HepG2 (cell line): ENCODE results near the gene ZC3H8. TPM values are rescaled to one million over a fixed set of nuclear protein-coding genes. Genes with fewer than 3 reads are reported as not detected.

Experiments used
- ELK4 ChIP-seq: sonication (generic); formaldehyde crosslinking; IDR thresholded peaks from 2 replicates; pipeline ENCODE4 v1.9.0; 2021; ENCODE audit warnings: missing genetic modification reagents, borderline replicate concordance
- HMG20B ChIP-seq: conservative IDR thresholded peaks from 2 replicates; pipeline ENCODE4 v1.6.1; 2016; ENCODE audit warnings: missing genetic modification reagents, missing compliant biosample characterization
- LRRFIP1 ChIP-seq: sonication (generic); formaldehyde crosslinking; conservative IDR thresholded peaks from 2 replicates; pipeline ENCODE4 v1.4.0; 2020; ENCODE audit warnings: missing genetic modification reagents
- MIER2 ChIP-seq: IDR thresholded peaks from 2 replicates; pipeline ENCODE4 v1.6.1; 2016; ENCODE audit warnings: missing biosample characterization, missing genetic modification reagents
- SNAI1 ChIP-seq: sonication (generic); formaldehyde crosslinking; IDR thresholded peaks from 2 replicates; pipeline ENCODE4 v1.5.0; 2020; ENCODE audit warnings: mild to moderate bottlenecking, missing genetic modification reagents, borderline replicate concordance
- SOX6 ChIP-seq, 2 experiments: fragments of 450-650 bp in 1 of 2; sonication (generic) in 1 of 2; formaldehyde crosslinking in 1 of 2; IDR thresholded peaks; 2 replicates each; pipeline versions ENCODE4 v1.4.0 to v1.6.1; 2017 to 2020; ENCODE audit warnings: antibody characterized with exemption in 1 of 2, mild to moderate bottlenecking in 1 of 2, missing genetic modification reagents in 1 of 2
- TARDBP ChIP-seq: sonication (generic); formaldehyde crosslinking; IDR thresholded peaks from 2 replicates; pipeline ENCODE4 v1.8.0; 2022; ENCODE audit warnings: mild to moderate bottlenecking, missing genetic modification reagents
- TBX2 ChIP-seq: sonication (generic); formaldehyde crosslinking; IDR thresholded peaks from 2 replicates; pipeline ENCODE4 v1.5.0; 2020; ENCODE audit warnings: missing genetic modification reagents, mild to moderate bottlenecking, borderline replicate concordance
- TOE1 ChIP-seq: sonication (generic); formaldehyde crosslinking; IDR thresholded peaks from 2 replicates; pipeline ENCODE4 v1.4.0; 2020; ENCODE audit warnings: mild to moderate bottlenecking, missing genetic modification reagents
- TRIM24 ChIP-seq: sonication (generic); formaldehyde crosslinking; IDR thresholded peaks from 2 replicates; pipeline ENCODE4 v1.8.0; 2022; ENCODE audit warnings: mild to moderate bottlenecking, missing genetic modification reagents
- TSC22D2 ChIP-seq: sonication (generic); formaldehyde crosslinking; IDR thresholded peaks from 2 replicates; pipeline ENCODE4 v1.5.1; 2020; ENCODE audit warnings: missing genetic modification reagents, mild to moderate bottlenecking, borderline replicate concordance
- U2AF1 ChIP-seq: fragments of 200-400 bp; formaldehyde crosslinking; optimal IDR thresholded peaks from 2 replicates; pipeline ENCODE3; 2017; ENCODE audit warnings: mild to moderate bottlenecking, low read depth, low read length
- ZFP82 ChIP-seq: sonication (generic); formaldehyde crosslinking; IDR thresholded peaks from 2 replicates; pipeline ENCODE4 v1.5.1; 2020; ENCODE audit warnings: mild to moderate bottlenecking, missing genetic modification reagents, borderline replicate concordance
- ZNF180 ChIP-seq: sonication (generic); formaldehyde crosslinking; IDR thresholded peaks from 2 replicates; pipeline ENCODE4 v1.4.0; 2020; ENCODE audit warnings: low read depth, missing genetic modification reagents, borderline replicate concordance
- ZNF280B ChIP-seq: sonication (generic); formaldehyde crosslinking; IDR thresholded peaks from 2 replicates; pipeline ENCODE4 v1.5.0; 2020; ENCODE audit warnings: missing genetic modification reagents, mild to moderate bottlenecking, borderline replicate concordance
- ZNF7 ChIP-seq: IDR thresholded peaks from 2 replicates; pipeline ENCODE4 v1.6.1; 2016; ENCODE audit warnings: missing biosample characterization, missing genetic modification reagents
- ZNF761 ChIP-seq: sonication (generic); formaldehyde crosslinking; conservative IDR thresholded peaks from 2 replicates; pipeline ENCODE4 v1.4.0; 2020; ENCODE audit warnings: mild to moderate bottlenecking, missing genetic modification reagents
- polyA plus RNA-seq, 8 experiments: library from polyadenylated mRNA; depleted of rRNA in 3 of 8; stranded (reverse) in 7 of 8; unstranded in 1 of 8; fragments of >200 nt; fragmentation: Illumina TruSeq in 4 of 8; extraction: Trizol in 4 of 8; gene quantifications; 2 replicates each; pipeline versions ENCODE4 v1.2.1 to v1.2.3, GENCODE V29; 2011 to 2016; ENCODE audit warnings: low read depth in 4 of 8, missing spikeins in 1 of 8, mixed read lengths in 1 of 8; ENCODE audit not compliant: insufficient read depth in 1 of 8
- total RNA-seq, 5 experiments: library from RNA; depleted of rRNA; stranded (reverse); fragments of >200 nt; fragmentation: Illumina TruSeq; extraction: Trizol; gene quantifications; 2 replicates each; pipeline ENCODE4 v1.2.3, GENCODE V29; 2016; ENCODE audit warnings: low read depth in 1 of 5
- TF ChIP-seq, protein P1 (sequence below): sonication (generic); formaldehyde crosslinking; IDR thresholded peaks from 2 replicates; pipeline ENCODE4 v1.5.0; 2020; ENCODE audit warnings: mild to moderate bottlenecking, missing genetic modification reagents, borderline replicate concordance
- TF ChIP-seq, protein P2 (sequence below): sonication (generic); formaldehyde crosslinking; IDR thresholded peaks from 2 replicates; pipeline ENCODE4 v1.5.1; 2020; ENCODE audit warnings: mild to moderate bottlenecking, moderate library complexity, missing genetic modification reagents

ZC3H8 gene
- total and polyA plus RNA-seq, 2 of the 13 experiments (the other 11 are each of a cell fraction or from before 2014, with no cell fraction given) = 4.5 to 17.0 TPM

DNA sequence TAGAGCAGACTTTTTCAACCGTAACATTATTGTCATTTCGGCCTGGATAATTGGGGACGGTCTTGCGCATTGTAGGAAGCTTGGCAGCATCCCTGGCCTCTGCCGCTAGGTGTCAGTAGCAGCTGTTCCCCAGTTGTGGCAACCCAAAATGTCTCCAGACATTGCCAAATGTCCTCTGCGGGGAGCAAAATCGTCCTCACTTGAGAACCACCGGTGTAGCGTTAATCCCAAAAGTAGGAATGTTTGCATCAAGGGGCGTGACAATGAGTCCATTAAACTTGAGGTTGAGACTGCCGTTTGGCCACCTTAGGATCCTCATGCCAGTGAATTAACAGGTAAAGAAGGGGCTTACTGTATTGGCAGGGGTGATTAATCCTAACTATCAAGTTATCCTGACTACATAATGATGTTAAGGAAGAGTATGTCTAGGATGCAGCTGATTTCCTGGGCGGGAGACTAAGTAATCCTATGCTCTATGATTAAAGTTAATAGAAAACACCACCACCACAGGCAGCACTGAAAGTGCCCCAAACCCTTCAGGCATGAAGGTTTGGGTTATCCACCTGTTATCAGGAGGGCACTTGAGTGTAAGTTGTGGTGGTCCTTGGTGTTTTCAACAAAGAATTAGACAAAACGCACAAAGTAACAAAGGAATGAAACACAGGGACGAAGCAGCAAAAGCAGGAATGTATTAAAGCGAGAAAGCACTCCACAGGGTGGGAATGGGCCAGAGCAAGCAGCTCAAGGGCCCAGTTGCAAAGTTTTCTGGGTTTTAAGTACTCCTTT lies 4.9 kb upstream of the ZC3H8 start (continued):
- 0 out of 2 replicates have a peak, but pooled peaks have one; percentile 21 for TF ChIP-seq TOE1
- TF ChIP-seq ELK4 (CRISPR knock-in tag) = no peak
- no peak for TF ChIP-seq ZNF180 (CRISPR knock-in tag)
- TF ChIP-seq U2AF1 = no peak
- no peak for TF ChIP-seq ZFP82 (CRISPR knock-in tag)
- TF ChIP-seq, protein P1, sequence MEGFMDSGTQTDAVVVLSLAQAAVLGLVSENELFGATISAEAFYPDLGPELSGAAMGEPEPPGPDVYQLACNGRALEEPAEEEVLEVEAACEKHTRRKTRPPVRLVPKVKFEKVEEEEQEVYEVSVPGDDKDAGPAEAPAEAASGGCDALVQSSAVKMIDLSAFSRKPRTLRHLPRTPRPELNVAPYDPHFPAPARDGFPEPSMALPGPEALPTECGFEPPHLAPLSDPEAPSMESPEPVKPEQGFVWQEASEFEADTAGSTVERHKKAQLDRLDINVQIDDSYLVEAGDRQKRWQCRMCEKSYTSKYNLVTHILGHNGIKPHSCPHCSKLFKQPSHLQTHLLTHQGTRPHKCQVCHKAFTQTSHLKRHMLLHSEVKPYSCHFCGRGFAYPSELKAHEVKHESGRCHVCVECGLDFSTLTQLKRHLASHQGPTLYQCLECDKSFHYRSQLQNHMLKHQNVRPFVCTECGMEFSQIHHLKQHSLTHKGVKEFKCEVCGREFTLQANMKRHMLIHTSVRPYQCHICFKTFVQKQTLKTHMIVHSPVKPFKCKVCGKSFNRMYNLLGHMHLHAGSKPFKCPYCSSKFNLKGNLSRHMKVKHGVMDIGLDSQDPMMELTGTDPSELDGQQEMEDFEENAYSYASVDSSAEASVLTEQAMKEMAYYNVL (CRISPR knock-in tag) = no peak
- TF ChIP-seq LRRFIP1 (CRISPR knock-in tag) = no peak
- TF ChIP-seq ZNF761 = 0 out of 2 replicates have a peak, but pooled peaks have one; percentile 44
- TF ChIP-seq SOX6 (IDR thresholded peaks at IDR 0.05) = no peak
- TF ChIP-seq SOX6 (CRISPR knock-in tag; IDR thresholded peaks at IDR 0.05) = peak; percentile 14; the same call in 1 of the 2 replicates
- no peak for TF ChIP-seq SNAI1 (CRISPR knock-in tag)
- no peak for TF ChIP-seq ZNF7 (CRISPR knock-in tag)
- no peak for TF ChIP-seq TRIM24
- no peak for TF ChIP-seq TARDBP (CRISPR knock-in tag)
- TF ChIP-seq TBX2 = no peak
- peak; percentile 67 for TF ChIP-seq MIER2 (CRISPR knock-in tag)
- TF ChIP-seq, protein P2, sequence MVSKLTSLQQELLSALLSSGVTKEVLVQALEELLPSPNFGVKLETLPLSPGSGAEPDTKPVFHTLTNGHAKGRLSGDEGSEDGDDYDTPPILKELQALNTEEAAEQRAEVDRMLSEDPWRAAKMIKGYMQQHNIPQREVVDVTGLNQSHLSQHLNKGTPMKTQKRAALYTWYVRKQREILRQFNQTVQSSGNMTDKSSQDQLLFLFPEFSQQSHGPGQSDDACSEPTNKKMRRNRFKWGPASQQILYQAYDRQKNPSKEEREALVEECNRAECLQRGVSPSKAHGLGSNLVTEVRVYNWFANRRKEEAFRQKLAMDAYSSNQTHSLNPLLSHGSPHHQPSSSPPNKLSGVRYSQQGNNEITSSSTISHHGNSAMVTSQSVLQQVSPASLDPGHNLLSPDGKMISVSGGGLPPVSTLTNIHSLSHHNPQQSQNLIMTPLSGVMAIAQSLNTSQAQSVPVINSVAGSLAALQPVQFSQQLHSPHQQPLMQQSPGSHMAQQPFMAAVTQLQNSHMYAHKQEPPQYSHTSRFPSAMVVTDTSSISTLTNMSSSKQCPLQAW (CRISPR knock-in tag) = no peak
- 0 out of 2 replicates have a peak, but pooled peaks have one; percentile 18 for TF ChIP-seq HMG20B (CRISPR knock-in tag)
- peak; percentile 80; the same call in 1 of the 2 replicates for TF ChIP-seq TSC22D2 (CRISPR knock-in tag)
- TF ChIP-seq ZNF280B = no peak
